ENCODE data around the gene ANKRD13C.

ANKRD13C gene

DNA sequence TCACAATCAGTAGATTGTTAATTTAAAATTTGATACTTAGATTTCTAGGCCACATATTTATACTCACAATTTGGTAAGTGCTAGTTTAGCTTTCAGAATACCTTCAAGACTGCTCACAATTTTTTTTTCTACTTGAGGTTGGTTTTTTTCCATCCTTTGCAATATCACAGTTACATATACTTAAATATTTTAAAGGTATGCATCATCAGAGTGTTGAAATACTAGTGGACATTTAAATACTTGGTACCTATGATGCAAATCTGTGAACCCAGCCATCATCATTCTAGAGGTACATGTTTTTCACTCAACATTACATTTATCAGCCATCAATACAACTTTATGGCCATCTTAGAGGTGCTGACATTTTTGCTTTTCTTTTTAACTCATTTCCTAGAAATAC lies 143.0 kb downstream of the ANKRD13C start:
- no peak for DNase-seq

DNA sequence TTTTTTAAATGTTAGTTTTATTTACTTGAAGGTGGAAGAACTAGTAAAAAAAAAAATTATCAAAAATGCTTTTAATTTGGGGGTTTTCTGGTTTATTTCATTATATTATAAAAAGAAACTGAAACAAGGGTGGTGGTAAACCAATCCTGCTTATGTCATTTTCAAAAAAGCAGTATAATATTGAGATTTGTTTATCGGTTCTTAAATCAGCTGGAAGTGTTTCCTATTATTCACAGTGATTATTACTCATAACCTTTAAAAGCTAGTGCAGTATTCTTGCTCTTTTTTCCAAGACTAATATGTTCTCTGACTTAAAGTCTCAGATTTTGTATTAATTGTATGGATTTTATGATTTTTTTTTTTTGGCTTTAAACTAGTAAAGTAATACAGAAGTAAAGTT lies 143.7 kb downstream of the ANKRD13C start:
- no peak for DNase-seq

Data from midbrain (tissue), 1 donor.